Loucy (cell line): ENCODE results near the gene HOXD11.

Experiments
- CTCF ChIP-seq: fragments of 200-600 bp; sonication (generic); conservative IDR thresholded peaks from 2 replicates; pipeline ENCODE4 v1.5.1; 2014; ENCODE audit warnings: mild to moderate bottlenecking, antibody characterized with exemption, low read length
- EZH2phosphoT487 ChIP-seq: fragments of 200-600 bp; IDR thresholded peaks from 2 replicates; pipeline ENCODE4 v1.6.1; 2018; ENCODE audit warnings: antibody characterized with exemption, mild to moderate bottlenecking, moderate library complexity, borderline replicate concordance

GRCh38 chr2:176138526-176138922 is 31.4 kb downstream of the HOXD11 start:
- no peak for TF ChIP-seq CTCF
- no peak for TF ChIP-seq EZH2phosphoT487
